Spinal cord (tissue), 10 donors: ENCODE measurements around the gene DIRAS1. TPM values are rescaled to one million over a fixed set of nuclear protein-coding genes. Genes with fewer than 3 reads are reported as not detected.

ENCODE experiments used
- DNase-seq, 6 donors: peaks; one replicate each; pipeline versions ENCODE4 v3.0.0 to v3.0.0-alpha.2; 2013 to 2015; ENCODE audit warnings: low spot score in 6 of 6, low read depth in 4 of 6
- H3K27ac ChIP-seq: one replicate; pipeline ENCODE4 v1.5.1; 2013; ENCODE audit warnings: low read depth, low read length, control low read depth
- H3K27me3 ChIP-seq: one replicate; pipeline ENCODE4 v1.6.1; 2013; ENCODE audit warnings: low read length; ENCODE audit not compliant: control insufficient read depth, insufficient read depth
- H3K36me3 ChIP-seq: one replicate; pipeline ENCODE4 v1.6.1; 2013; ENCODE audit warnings: low read length; ENCODE audit not compliant: control insufficient read depth, insufficient read depth
- H3K4me1 ChIP-seq: one replicate; pipeline ENCODE4 v1.6.1; 2013; ENCODE audit warnings: low read length; ENCODE audit not compliant: control insufficient read depth, insufficient read depth
- H3K4me3 ChIP-seq: one replicate; pipeline ENCODE4 v1.5.1; 2013; ENCODE audit warnings: low read depth, low read length, control low read depth
- H3K9me3 ChIP-seq: one replicate; pipeline ENCODE4 v1.6.1; 2013; ENCODE audit warnings: low read length; ENCODE audit not compliant: control insufficient read depth, insufficient read depth
- WGBS: methylation state at CpG from one replicate; pipeline ENCODE4 v1.1.5; 2013; ENCODE audit warnings: missing lambda C conversion rate; ENCODE audit not compliant: insufficient coverage; 5-methylcytosine and 5-hydroxymethylcytosine counted together
- polyA plus RNA-seq, 2 donors: library from polyadenylated mRNA; unstranded; fragments of 120-200 nt; gene quantifications; one replicate each; pipeline ENCODE4 v1.2.1, GENCODE V29; 2013; ENCODE audit not compliant: insufficient read length in 2 of 2
- total RNA-seq, 2 donors: library from RNA; depleted of rRNA in 1 of 2; stranded (reverse); fragments of 120-200 nt in 1 of 2; fragments of >200 nt in 1 of 2; gene quantifications; one replicate each; pipeline versions ENCODE4 v1.2.3 to v1.2.4, GENCODE V29; 2013 to 2014
- donor health status: healthy.

The DIRAS1 gene
- total and polyA plus RNA-seq, 4 donors = 6.9 to 72.6 (median 43.2) TPM

DNA sequence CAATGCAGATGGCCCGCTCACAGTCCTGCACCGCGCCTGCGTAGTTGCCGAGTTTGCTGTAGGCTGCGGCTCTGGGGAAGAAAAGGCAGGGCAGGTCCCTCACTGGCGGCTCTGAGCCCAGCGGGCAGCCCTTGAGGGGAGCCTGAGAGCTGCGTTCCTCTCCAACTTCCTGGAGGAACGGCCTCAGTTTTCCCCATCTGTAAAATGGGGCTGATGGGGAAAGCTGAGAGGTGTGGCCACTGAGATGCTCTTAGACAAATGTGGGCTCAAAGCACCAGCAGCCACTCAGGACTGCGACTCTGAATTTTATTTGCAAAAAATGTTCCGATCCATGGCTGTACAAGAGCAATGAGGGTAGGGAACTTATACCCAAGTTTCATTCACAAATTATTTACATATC lies 42.5 kb upstream of the DIRAS1 start:
- DNase-seq = no peak
- Histone ChIP-seq H3K4me3 (no peak overlapping the region), H3K36me3 (peaks cover 94% of the 10 kb centered on the region), H3K9me3 (no peaks in the 10 kb centered on the region), H3K4me1 (no peaks in the 10 kb centered on the region), H3K27ac (no peak overlapping the region), H3K27me3 (no peaks in the 10 kb centered on the region)
- WGBS = 96% methylated on average over 10 of the region's 12 CpGs

DNA sequence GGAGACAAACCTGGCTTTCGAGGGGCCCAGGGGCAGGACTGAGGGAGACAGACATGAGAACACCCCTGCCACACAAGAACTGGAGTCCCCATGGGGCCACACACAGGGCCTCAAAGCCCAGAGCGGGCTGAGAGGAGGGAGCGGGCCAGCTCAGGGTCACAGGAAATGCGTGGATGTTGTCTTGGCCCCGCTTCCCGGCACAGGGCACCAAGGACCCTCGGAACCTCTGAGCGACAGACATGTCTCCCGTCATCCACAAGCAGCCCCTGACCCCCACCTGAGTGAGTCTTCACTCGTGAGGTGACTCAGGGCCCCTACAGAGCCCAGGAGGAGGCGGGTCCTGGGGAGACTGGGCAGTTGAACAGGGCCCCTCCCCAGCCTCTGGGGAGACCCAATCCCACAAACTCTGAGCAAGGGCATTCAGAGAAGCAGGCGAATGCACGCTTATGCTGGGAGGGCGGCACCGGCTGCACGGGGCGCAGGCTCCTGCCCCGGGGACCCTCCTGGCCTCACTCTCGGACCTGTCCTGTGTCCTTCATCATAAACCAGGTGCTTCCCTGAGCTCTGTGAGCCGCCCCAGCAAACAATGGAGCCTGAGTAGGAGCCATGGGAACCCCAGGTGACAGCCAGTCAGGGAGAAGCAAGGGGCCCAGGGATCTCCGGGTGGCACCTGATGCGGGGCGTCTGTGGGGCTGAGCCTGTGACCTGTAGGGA lies 41.8 kb upstream of the DIRAS1 start:
- no peak for DNase-seq
- Histone ChIP-seq H3K36me3 (peaks cover 94% of the 10 kb centered on the region), H3K27me3 (no peaks in the 10 kb centered on the region), H3K27ac (no peak overlapping the region), H3K9me3 (no peaks in the 10 kb centered on the region), H3K4me3 (no peak overlapping the region), H3K4me1 (no peaks in the 10 kb centered on the region)
- 94% methylated on average over 23 of the region's 23 CpGs for WGBS

DNA sequence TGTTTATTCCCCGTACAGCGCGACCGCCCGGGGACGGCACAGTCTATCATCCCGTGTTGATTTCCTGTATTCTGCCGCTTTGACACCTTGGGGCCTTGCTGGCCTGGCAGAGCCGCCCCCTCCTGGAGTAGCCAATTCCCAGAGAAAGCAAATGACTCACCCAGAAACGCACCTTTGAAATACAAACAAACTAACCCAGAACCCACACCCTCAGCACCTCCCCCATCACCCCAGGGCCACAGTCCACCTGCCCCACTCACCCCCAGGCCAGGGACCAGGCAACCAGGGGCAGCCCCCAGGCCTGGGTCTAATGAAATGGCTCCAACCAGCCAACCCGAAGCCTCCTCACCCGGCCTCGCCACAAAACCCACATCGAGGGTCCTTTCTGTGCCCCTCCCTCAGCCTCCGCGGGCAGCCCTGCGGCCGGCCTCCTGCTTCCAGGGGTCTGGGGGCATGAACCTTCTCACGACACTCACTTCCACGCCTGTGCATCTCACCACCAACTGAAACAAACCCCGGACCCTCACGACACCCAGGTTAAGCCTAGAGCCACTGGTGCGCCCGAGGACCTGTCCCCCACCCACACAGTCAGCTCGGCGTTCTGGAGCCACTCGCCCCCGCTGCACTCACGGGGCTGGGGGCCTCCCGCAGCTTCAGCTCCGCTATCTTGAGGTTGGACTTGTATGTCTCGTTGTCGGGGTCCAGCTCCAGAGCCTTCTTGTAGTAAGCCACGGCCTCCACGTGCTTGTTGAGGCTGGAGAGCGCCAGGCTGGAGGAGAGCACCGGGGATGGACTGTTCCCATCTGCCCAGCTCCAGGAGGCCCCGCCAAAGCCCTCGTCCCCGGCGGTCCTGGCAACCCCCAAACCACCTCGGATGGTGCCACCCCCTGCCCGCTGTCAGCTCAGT lies 41.0 kb upstream of the DIRAS1 start:
- DNase-seq = no peak
- H3K9me3 ChIP-seq = no peaks in the 10 kb centered on the region
- 94% methylated on average over 39 of the region's 43 CpGs for WGBS
- no peaks in the 10 kb centered on the region for H3K4me1 ChIP-seq
- no peak overlapping the region for H3K27ac ChIP-seq
- H3K4me3 ChIP-seq = no peak overlapping the region
- peaks cover 94% of the 10 kb centered on the region for H3K36me3 ChIP-seq
- H3K27me3 ChIP-seq = no peaks in the 10 kb centered on the region

DNA sequence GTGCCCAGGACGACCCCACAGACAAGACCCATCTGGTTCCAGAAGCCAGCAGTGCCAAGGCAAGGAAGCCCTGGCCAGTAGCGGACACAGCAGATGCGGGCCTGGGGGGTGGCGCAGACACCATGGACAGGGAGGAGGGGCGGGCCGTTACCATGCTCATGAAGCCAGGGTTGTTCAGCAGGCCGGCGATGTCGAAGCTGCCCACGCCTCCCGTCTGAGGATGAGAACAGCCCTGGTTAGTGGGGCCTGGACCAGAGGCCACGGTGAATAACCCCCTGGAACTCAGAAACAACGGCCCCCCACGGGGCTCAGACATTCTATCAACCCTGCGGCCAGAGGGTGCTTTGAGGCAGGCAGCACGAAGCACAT lies 40.1 kb upstream of the DIRAS1 start:
- H3K4me1 ChIP-seq = no peaks in the 10 kb centered on the region
- no peak overlapping the region for H3K27ac ChIP-seq
- no peaks in the 10 kb centered on the region for H3K27me3 ChIP-seq
- no peak overlapping the region for H3K4me3 ChIP-seq
- peaks cover 94% of the 10 kb centered on the region for H3K36me3 ChIP-seq
- WGBS = 84% methylated on average over 14 of the region's 16 CpGs
- H3K9me3 ChIP-seq = no peaks in the 10 kb centered on the region
- no peak for DNase-seq

DNA sequence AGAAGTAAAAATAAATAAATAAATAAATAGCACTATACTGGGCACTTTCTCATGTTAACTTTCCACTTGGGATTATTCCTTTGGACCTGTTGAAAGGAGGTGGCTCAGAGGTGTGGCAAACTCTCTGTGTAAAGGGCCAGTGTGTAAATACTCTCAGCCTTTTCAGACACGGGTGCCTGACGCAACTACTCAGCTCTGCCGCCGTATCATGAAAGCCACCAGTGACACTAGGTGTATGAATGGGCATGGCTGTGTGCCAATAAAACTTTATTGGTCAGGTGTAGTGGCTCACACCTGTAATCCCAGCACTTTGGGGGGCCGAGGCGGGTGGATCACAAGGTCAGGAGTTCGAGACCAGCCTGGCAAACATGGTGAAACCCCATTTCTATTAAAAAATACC lies 38.8 kb upstream of the DIRAS1 start:
- Histone ChIP-seq H3K4me1 (no peaks in the 10 kb centered on the region), H3K27me3 (no peaks in the 10 kb centered on the region), H3K27ac (no peak overlapping the region), H3K4me3 (no peak overlapping the region), H3K9me3 (no peaks in the 10 kb centered on the region), H3K36me3 (peaks cover 94% of the 10 kb centered on the region)
- WGBS = 95% methylated on average over 7 of the region's 7 CpGs
- DNase-seq = no peak

DNA sequence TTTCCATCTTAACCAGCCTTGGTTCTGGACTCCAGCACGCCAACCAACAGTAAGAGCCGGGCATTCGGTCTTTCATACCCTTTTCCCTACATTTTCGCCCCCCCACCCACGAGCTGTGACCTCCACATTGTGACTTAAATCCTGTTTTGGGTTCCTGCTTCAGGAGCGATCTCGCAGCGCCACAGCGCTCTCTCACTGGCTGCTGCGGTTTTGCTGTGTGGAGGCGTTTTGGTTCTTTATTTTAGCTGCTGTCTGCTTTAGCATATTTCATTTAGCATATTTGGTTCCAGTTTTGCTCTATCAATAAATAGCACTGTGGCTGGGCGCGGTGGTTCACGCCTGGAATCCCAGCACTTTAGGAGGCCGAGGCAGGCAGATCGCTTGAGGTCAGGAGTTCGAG lies 38.2 kb upstream of the DIRAS1 start:
- no peak overlapping the region for H3K4me3 ChIP-seq
- peaks cover 94% of the 10 kb centered on the region for H3K36me3 ChIP-seq
- DNase-seq = no peak
- H3K9me3 ChIP-seq = no peaks in the 10 kb centered on the region
- WGBS = 98% methylated on average over 7 of the region's 17 CpGs
- no peaks in the 10 kb centered on the region for H3K27me3 ChIP-seq
- H3K27ac ChIP-seq = no peak overlapping the region
- H3K4me1 ChIP-seq = no peaks in the 10 kb centered on the region

DNA sequence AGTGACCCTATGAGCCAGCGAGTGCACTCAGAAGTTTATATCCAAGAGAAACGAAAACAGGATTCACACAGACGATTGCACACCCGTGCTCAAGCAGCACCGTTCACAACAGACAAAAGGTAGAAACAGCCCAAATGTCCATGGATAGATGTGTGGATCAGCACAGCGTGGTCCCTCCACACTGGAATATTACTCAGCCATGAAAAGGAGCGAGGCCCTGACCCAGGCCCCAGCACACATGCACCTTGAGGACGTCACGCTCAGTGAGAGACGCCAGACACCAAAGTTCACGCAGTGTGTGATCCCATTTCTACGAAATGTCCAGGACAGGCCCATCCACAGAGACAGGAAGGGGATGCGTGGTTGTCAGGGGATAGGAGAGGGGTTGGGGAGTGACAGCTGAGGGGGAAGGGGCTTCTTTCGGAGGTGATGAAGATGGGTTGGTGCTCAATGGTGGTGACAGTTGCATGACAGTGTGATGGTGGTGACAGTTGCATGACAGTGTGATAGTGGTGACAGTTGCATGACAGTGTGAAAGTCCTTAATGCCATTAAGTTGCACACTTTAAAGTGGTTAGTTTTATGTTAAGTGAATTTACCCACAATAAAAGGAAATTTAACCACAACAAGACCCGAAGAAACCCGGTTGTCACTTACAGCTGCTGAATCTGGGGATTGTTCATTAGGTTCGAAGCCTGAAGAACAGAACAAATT lies 37.6 kb upstream of the DIRAS1 start:
- no peaks in the 10 kb centered on the region for H3K27me3 ChIP-seq
- no peak for DNase-seq
- no peak overlapping the region for H3K27ac ChIP-seq
- no peak overlapping the region for H3K4me3 ChIP-seq
- 98% methylated on average over 14 of the region's 17 CpGs for WGBS
- peaks cover 95% of the 10 kb centered on the region for H3K36me3 ChIP-seq
- no peaks in the 10 kb centered on the region for H3K9me3 ChIP-seq
- H3K4me1 ChIP-seq = no peaks in the 10 kb centered on the region

DNA sequence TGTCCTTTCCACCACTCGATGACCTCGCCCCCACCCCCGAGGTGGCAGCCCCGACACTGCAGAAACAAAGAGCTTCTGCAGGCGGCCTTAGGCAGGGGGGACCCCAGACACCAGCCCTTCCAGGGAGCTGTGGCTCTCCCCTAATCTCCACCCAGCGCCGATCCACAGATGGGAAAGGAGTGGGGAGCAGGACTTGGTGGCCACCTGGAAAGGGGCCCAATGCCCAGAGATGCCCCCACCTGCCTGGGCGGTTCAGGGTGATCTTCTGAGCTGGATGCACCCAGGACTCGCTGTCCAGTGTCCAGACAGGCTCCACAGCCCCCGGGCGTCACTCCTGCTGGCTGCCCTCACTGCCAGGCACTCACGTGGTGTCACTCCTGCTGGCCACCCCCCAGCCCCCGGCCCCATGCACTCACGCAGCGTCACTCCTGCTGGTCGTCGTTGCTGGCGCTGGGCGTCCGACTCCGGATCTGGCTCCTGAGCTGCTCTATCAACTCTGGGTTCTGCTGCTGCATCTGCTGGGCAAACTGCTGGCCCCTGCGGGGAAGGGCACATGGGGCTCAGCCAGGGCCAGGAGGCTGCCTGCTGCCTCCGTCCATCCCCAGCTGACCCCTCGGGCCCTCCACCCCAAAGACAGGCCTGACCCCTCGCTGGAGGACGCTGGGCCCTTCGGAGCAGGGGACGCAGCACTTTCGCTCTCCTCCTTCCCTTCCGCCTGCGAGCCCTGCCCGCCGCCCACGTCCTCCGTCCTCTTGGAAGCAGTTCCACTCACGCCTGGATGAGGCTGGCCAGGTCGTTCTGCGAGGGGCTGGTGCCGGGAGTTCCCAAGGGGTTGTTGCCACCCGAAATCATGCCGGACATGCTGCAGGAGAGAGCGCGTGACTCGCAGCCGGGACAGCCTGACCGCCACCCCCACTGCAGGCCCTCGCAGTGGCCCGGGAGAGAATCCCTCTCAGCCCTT lies 36.0 kb upstream of the DIRAS1 start:
- 95% methylated on average over 46 of the region's 48 CpGs for WGBS
- Histone ChIP-seq H3K4me3 (no peak overlapping the region), H3K27ac (no peak overlapping the region), H3K4me1 (no peaks in the 10 kb centered on the region), H3K36me3 (peaks cover 92% of the 10 kb centered on the region), H3K9me3 (no peaks in the 10 kb centered on the region), H3K27me3 (no peaks in the 10 kb centered on the region)
- DNase-seq = no peak

DNA sequence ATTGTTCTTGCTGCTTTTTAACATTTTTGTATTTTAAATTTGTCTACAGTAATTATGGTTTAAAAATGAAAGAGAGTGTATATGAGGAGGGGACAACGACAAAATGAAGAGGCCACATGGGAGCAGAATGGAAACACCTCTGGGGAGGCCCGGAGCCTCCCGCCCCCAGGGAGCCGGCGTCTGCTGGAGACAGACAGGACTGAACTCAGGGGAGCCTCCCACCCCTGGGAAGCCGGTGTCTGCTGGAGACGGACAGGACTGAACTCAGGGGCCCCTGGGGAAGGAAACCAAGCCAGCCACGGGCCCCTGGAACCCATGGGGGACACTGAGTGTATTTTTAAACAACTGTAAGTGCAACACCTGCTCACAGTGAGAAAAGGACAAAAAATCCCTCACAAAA lies 35.3 kb upstream of the DIRAS1 start:
- no peak for DNase-seq
- 95% methylated on average over 7 of the region's 8 CpGs for WGBS
- H3K36me3 ChIP-seq = peaks cover 85% of the 10 kb centered on the region
- H3K27ac ChIP-seq = no peak overlapping the region
- no peak overlapping the region for H3K4me3 ChIP-seq
- H3K27me3 ChIP-seq = no peaks in the 10 kb centered on the region
- no peaks in the 10 kb centered on the region for H3K9me3 ChIP-seq
- no peaks in the 10 kb centered on the region for H3K4me1 ChIP-seq
